Activated T-cell treated with anti-CD3 and anti-CD28 coated beads for 1 hour (primary cell): Measurements from ENCODE around the gene CCL21.
"Not testable (repeated sequence)": the region's sequence is repeated elsewhere in the genome, so short reads cannot be mapped to it uniquely, and the experiment has no call there.

Experiments
- DNase-seq: peaks from one replicate; pipeline ENCODE4 v3.0.0-alpha.2; 2020; ENCODE audit warnings: low read depth

The CCL21 gene, protein sequence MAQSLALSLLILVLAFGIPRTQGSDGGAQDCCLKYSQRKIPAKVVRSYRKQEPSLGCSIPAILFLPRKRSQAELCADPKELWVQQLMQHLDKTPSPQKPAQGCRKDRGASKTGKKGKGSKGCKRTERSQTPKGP

DNA sequence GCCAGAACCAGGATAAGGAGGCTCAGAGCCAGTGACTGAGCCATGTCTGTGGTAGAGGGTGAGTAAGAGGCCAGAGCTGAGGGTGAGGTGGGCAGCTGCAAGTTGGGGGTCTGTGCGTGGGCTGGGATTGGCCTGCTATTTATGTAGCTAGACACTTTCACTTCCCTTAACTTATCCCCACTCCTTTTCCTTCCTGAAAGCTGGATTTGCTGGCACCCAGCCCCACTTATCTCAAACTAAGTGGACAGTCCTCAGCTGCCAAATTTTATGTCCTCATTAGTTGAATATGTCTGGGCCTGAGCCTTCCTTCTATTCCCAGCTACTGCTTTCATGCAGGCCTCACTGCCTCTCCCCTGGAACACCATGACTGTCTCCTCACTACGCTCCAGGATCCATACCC is at the start of gene CCL21:
Gene CCL21, minus strand, starts transcription at position 114 of the 400 bp plus-strand sequence. Its CDS starts 70 bp downstream, at position 44.
- DNase-seq: no peak

DNA sequence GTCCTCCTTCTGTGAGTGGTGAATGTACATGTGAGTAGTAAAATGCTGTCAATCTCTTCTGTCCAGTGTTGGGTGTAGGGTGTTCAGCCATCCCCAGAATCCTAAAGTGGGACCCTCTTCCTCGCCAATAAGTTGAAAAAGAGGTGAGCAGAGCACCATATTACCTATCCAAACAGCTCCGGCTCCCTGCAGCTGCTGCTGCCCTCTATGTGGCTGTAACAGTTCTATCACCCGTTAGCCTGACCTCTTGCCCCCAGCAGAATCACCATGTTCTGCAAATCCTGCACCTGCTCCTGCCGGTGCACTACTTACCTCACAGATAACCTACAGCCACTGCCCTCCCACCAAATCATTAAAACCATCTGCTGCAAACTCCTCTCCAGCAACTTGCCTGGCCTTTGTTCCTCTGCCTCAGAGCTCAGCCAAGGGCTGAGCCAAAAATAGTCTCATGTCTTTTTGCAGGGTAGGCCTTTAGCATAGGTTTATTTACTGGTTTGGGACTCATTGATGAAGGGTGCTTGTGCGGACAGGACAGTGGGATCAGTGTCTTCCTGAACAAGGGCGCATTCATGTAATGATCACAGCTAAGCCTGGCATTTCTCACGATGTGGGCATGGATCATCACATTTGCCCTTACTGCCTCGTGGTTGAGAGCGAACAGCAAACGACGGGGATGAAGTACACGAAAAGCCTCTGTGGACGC is 49.6 kb upstream of the CCL21 start:
- DNase-seq: no peak

DNA sequence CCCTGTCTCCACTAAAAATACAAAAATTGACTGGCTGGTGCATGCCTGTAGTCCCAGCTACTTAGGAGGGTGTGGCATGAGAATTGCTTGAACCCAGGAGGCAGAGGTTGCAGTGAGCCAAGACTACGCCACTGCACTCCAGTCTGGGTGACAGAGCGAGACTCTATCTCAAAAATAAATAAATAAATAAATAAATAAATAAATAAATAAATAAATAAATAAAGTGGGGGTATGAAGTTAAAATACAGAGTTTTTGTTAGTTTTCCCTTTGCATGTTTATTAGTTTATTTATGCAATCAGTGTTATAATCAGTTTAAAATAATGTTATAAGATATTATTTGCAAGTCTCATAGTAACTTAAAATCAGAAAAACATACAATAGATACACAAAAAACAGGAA is 40.4 kb upstream of the CCL21 start:
- not testable (repeated sequence) for DNase-seq

DNA sequence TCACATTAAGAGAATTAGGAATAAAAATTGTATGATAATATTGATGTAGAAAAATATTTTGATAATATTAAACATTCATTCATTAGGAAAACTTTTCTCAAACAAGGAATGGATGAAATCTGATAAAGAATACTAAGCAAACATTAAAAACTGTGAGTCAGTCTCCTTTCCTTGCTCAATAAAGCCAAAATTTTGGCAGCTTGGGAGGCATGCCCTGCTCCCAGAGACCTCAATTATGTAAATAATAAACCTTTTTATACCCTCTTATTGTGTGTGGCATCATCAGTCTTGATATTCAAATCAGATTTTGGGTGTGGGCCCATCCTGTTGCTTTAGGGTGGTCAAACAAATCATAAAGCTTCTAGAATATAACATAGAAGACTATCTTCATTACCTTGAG is 36.6 kb upstream of the CCL21 start:
- DNase-seq: no peak

DNA sequence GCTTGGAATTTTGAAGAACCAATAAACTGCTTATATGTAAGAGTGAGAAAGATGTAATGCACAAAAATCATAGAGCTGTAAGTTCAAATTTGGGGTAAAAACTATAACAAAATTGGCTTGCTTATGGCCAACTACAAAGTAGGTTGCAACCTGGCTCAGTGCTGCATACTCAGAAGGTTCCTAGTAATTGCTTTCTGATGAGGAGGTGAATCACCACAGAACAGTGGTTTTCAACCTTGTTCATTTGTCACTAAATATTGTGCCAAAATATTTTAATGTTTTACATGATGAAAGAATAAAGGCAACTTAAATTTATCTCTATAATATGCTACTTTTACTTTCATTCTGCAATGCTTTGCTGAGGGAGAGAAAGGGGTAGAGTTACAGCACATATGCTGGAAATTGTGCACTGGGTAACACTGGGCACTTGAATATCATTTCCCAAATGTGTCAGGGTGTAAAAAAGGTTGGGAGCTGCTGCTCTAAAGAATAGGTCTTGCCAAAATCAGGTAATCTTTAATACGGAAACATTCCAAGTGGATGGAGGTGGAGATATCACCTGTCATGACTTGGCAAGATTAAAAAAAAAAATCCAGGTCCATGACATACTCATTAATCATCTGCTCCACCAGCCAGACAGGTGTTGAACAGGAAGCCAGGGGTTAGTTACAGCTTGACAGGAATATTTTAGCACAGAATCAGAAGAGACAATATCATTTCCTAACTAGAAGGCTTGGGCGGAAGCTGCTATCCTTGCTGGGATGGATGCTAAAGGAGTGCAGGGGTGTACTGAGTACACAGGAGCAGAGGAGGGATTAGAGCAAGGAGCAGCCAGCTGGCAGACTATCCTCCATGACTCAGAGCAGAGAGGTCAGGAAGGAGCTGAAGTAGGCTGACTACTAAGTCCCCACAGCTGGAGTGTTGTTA is 34.6 kb upstream of the CCL21 start:
- DNase-seq: no peak

DNA sequence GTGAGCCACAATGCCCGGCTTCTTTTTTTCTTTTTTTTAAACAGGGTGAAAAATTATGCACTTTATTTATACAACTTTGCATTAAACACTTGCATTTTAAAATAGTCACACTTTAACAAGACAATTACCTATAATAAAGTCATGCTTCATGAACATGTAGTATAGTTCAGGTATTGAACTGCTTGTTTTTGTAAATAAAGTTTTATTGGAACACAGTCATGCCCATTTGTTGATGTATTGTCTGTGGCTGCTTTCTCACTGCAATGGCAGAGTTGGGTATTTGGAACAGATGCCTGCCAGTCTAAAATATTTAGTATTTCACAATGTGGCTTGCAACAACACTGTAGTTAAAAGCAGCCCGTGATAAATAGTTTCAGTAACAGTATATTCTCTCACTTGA is 32.8 kb upstream of the CCL21 start:
- DNase-seq: no peak

DNA sequence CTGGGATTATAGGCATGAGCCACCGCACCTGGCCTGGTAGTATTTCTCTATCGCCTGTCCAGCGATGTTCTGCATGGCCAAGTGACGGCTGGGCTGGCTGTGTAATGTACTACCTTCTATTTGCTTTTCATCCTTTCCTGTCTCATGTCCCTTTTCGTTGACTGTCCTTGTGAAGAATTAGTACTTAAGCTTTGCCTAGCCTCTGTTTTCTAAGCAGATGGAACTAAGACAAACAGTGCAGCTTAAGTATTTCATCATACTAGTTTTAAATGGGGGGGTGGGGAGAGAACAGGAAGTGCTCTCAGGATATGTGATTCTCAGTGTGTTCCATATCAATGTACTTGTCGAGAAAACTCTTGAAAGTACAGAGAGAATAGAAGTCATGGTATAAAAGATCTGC is 31.7 kb upstream of the CCL21 start:
- DNase-seq: no peak

DNA sequence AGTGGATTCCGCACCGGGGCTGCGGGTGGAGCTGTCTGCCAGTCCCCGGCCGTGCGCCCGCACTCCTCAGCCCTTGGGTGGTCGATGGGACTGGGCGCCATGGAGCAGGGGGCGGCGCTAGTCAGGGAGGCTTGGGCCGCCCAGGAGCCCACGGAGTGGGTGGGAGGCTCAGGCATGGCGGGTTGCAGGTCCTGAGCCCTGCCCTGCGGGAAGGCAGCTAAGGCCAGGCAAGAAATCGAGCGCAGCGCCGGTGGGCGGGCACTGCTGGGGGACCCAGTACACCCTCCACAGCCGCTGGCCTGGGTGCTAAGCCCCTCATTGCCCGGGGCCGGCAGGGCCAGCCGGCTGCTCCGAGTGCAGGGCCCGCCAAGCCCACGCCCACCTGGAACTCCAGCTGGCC is 30.2 kb upstream of the CCL21 start:
- not testable (repeated sequence) for DNase-seq

DNA sequence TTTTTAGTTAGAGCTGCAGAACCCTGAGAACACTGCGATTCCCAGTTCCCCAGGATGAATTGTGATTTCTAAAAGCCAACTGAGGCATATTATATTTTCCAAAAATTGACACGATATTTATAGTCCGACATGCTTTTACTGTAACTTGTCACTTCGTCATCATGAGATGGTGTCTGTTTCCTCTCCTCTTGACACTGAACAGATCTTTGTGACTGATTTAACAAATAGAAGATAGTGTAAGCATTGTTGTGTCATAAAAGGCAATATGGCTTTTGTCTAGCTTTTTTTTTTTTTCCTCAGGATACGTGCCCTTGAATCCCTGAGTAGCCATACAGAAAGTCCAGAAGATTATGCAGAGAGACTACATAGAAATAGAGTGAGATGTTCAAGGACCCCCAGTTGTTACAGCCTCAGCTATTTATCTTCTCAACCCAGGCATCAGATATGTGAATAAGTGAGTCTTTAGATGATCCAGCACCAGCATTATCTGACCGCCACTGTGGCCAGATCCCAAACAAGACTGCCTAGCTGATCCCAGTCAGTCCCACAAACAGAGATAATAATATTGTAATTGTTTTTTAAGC is 27.8 kb upstream of the CCL21 start:
- no peak for DNase-seq

DNA sequence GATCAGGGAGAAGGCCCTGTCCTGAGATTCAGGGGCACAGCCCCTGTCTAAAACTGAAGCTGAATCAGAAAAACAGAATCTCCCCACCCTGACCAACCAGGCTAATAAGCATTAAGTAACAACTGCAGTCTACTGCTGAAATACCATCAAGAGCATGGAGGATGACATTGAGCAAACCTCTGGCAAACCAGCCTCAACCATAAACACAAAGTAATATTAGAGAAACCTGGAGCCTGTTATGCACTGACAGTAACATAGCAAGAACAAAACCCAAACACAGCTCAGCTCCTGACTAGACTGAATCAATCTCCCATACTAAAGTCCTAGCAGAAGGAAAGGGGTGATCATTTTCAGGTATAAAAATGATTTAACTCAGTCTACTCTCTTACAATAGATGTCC is 24.8 kb upstream of the CCL21 start:
- no peak for DNase-seq

DNA sequence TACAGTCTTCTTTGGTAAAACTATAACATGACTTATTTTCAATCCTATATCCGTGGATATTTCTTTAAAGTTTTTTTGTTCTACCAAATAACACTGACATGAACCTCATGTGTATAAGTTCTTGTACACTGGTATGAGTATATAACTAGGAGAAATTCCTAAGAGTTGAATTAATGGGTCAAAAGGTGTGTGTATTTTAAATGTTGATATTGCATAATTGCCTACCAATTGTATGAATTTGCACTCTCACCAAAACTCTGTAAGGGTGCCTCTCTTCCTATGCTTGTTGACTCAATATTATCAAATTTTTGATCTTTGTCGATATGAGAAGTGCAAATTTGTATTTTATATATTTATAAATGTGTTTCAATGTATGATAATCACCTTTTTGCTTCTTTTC is 22.9 kb upstream of the CCL21 start:
- DNase-seq: no peak

DNA sequence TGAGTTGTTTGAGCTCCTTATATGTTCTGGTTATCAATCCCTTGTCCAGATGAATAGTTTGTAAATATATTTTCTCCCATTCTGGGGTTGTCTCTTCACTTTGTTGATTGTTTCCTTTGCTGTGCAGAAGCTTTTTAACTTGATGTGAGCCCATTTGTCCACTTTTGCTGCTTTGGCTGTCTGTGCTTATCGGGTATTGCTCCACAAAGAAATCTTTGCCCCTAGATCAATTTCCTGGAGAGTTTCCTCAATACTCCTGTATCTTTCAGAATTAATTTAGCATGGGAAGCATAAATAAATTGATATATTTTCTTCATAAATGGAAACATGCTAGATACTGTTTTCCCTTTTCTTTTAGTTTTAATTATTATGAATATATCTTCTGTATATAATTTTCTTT is 22.5 kb upstream of the CCL21 start:
- no peak for DNase-seq

DNA sequence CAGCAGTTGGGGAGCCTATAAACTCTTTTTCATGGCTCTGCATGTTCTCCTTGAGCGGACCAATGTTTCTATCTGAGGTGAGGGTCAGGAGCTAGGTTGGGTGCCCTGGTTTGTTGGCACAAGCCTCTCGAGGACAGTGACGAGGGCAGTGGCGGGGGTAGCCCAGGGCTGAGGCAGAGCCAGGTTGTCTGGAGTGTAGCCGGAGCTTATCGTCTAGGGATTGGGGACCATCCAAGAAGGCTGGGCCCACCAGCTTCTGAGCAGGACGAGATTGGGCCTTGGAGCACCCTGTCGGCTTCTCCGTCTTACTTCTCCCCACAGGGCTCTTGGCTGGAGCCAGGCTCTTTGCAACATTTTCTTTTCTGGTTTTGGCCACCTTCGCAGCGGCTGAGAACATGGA is 13.2 kb upstream of the CCL21 start:
- DNase-seq: no peak

DNA sequence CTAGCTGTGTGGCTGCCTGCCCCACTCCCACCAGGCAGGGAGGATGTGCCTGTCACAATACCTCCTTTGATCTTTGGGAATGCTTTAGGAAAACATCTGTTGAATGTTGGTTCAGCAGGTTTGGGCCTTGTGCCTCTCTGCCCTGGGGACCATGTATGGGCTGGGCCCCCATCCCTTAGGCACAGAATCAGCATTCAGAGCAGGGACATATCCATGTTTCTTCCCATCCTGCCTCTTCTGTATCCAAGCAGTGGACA is 9.8 kb upstream of the CCL21 start:
- DNase-seq: not testable (repeated sequence)

DNA sequence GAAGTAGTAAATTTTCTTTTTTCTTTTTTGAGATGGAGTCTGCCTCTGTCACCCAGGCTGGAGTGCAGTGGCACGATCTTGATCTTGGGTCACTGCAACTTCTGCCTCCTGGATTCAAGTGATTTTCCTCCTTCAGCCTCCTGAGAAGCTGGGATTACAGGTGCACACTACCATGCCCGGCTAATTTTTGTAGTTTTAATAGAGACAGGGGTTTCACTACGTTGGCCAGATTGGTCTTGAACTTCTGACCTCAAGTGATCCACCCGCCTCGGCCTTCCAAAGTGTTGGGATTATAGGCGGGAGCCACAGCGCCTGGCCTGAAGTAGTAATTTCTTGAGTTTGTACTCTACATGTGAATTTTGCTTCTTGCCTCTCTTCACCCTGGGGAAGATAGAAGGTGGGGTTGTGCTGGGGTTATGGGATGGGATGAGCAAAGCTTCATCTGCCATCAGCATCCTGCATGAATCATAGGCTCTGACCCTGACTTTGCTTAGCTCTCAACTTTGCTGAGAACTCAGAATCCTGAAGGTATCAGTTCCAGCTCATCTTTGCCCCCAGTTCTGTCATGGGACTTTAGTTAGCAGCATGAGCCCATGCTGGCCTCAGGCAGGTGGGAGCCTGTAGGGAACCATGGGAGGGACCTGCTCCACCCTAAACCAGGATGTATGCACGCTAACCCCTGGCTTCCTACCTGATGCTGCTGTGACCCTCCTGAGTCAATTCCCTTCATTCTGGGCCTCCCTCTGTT is 9.3 kb upstream of the CCL21 start:
- no peak for DNase-seq

DNA sequence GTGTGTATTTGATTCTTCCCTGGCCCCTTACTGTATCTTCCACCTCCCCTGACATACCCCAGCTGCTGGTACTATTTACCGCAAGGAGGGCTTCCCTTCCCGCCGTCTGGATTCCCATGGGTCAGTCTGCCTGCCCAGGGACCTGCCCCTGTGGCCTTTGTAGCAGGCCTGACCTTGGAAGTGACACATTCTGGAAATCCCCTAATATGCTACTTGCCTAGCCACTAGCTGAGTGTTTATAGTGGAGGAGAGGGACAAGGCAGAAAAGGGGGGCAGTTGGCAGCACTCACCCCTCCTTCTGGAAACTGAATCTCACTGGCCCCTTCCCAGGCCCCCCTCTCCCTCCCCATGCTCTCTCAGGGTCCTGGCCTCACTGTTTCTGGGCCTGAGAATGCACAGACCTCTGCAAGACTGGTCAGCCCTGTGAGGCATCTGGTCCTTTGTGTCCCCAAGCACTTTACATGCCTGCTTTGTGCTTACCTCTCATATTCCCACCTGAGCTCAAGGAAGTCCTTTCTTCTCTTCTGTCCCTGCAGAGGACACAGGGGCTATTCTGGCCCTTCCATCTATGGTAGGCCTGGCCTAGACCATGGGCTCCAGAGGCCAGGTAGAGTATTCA is 8.2 kb upstream of the CCL21 start:
- no peak for DNase-seq

DNA sequence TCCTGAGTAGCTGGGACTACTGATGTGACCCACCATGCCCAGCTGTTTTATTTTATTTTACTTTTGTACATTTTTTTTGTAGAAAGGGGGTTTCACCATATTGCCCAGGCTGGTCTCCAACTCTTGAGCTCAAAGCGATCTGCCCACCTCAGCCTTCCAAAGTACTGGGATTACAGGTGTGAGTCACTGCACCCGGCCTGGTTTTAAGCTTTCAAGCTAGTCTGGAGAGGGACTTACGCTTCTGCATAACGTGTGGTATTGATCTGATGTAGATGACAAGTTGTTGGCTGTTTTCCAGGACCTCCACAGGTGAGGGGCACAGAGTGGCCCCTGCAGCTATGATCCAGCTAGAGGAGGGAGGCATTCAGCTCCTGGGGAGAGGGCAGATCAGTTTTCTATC is 6.8 kb upstream of the CCL21 start:
- DNase-seq: no peak

DNA sequence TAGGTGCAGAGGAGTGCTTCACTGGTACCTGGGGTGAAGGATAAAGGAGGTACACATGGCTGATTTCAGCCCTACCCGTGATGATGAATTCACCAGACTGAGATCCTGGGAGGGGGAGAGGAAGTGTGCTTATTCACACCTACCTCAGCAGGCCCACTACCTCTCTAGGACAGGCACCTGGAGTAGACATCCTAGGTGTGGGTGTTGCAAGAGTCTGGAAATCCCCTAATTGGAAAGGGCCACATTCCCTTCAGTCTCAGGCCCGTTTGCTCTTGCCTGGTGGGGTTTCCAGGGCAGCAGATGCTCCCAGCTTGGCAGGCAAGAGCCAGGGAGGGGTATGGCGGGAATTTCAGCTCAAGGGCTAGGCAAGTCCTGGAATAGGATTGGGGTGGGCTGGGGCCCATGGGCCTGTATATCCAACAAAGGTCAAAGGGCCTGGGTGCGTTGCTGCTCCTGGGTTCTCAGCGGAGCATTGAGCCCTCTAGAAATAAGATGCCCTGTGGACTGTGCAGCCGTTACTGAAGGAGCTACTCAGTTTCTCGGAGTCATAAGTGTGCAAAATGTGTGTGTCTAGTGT is 5.8 kb upstream of the CCL21 start:
- DNase-seq: no peak

DNA sequence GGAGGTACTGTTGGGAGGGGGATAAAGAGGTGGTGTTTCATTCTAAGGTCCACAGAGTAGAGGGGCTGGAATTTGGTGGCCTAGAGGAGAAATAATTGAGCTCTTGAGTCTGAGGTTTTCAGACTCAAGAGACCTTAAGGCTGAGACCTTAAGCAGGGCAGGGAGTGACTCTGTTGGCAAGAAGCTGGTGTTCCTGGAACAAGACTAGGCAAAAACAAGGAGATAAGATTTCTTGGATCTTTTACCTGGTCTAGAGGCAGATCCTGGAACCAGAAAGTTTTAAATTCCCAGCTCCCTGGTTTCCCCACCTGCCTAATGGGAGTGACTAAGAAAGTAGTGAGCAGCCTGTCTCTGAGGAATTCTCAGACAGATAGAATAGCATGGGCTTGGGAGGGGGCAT is 4.1 kb upstream of the CCL21 start:
- DNase-seq: no peak

DNA sequence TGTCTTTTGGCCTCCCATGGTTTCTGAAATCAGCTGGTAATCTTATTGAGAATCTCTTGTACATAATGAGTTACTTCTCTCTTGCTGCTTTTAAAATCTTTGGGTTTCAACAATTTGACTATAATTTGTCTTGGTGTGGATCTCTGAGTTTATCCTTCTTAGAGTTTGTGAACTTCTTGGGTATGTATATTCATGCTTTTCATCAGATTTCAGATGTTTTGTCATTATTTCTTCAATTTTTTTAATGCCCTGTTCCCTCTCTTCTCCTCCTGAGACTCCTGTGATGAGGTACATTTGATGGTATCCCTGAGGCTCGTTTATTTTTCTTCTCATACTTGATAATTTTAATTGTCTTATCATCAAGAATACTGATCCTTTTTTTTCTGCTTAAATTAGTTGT is 2.2 kb upstream of the CCL21 start:
- no peak for DNase-seq

DNA sequence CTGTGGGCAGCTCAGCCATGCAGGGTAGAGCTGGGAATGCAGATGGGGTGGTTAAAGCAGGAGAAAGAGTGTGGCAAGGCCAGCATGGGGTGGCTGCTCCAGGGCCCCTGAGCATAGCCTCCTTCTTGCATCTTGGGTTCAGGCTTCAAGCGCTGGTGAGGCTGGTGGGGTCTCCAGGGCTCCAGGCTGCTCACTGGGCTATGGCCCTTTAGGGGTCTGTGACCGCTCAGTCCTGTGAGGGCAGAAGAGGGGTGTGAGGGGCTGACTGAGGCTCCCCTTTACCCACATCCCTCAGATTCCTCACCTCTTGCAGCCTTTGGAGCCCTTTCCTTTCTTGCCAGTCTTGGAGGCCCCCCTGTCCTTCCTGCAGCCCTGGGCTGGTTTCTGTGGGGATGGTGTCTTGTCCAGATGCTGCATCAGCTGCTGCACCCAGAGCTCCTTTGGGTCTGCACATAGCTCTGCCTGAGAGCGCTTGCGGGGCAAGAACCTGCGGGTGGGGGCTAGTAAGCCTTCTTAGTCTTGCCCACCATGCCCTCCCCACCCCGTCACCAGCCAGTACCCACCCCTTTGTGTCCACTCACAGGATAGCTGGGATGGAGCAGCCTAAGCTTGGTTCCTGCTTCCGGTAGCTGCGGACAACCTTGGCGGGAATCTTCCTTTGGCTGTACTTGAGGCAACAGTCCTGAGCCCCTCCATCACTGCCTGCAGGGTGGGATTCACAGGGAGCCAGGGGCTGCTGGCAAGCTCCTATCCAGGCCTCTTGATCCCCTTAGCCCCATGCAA is 549 bp downstream of the CCL21 start:
- no peak for DNase-seq
